HG03575 (cell line): ENCODE data around the gene RBBP8.
"Not testable (repeated sequence)": the region's sequence is repeated elsewhere in the genome, so short reads cannot be mapped to it uniquely, and the experiment has no call there.

Experiments used
- ATAC-seq: cut with Tn5 transposase; IDR thresholded peaks from one replicate; pipeline ENCODE4 v1.9.1; 2021; ENCODE audit not compliant: unreplicated experiment, insufficient number of reproducible peaks, low FRiP score; ENCODE audit errors: extremely low read depth

RBBP8 gene

GRCh38 chr18:22933206-22933965 lies at the start of gene RBBP8:
Gene RBBP8, plus strand, starts transcription at chr18:22933328. Its CDS starts 3,524 bp downstream, at chr18:22936852.
- ATAC-seq: no peak

GRCh38 chr18:22883827-22884226 lies 49.3 kb upstream of the RBBP8 start:
- ATAC-seq: no peak

GRCh38 chr18:22885694-22886093 lies 47.4 kb upstream of the RBBP8 start:
- not testable (repeated sequence) for ATAC-seq

- no peak for ATAC-seq
Measured at GRCh38 chr18:22899421-22899820, 33.7 kb upstream of the RBBP8 start.

GRCh38 chr18:22900558-22901238 lies 32.4 kb upstream of the RBBP8 start:
- ATAC-seq: no peak

GRCh38 chr18:22902093-22902492 lies 31.0 kb upstream of the RBBP8 start:
- ATAC-seq: no peak

- ATAC-seq: not testable (repeated sequence)
Measured at GRCh38 chr18:22903248-22903647, 29.9 kb upstream of the RBBP8 start.

GRCh38 chr18:22912149-22912548 lies 21.0 kb upstream of the RBBP8 start:
- no peak for ATAC-seq

GRCh38 chr18:22912835-22913234 lies 20.3 kb upstream of the RBBP8 start:
- no peak for ATAC-seq

- ATAC-seq: no peak
Measured at GRCh38 chr18:22913861-22914260, 19.3 kb upstream of the RBBP8 start.

GRCh38 chr18:22914633-22915032 lies 18.5 kb upstream of the RBBP8 start:
- ATAC-seq: no peak

GRCh38 chr18:22915337-22915736 lies 17.8 kb upstream of the RBBP8 start:
- no peak for ATAC-seq

- ATAC-seq: no peak
Measured at GRCh38 chr18:22921772-22922171, 11.4 kb upstream of the RBBP8 start.

- ATAC-seq: no peak
Measured at GRCh38 chr18:22924589-22924988, 8.5 kb upstream of the RBBP8 start.

GRCh38 chr18:22926454-22926853 lies 6.7 kb upstream of the RBBP8 start:
- no peak for ATAC-seq

- no peak for ATAC-seq
Measured at GRCh38 chr18:22928339-22928738, 4.8 kb upstream of the RBBP8 start.

GRCh38 chr18:22930089-22930713 lies 2.9 kb upstream of the RBBP8 start:
- ATAC-seq: no peak

- no peak for ATAC-seq
Measured at GRCh38 chr18:22932885-22933205, 283 bp upstream of the RBBP8 start.

GRCh38 chr18:22933966-22934423 lies 867 bp downstream of the RBBP8 start:
- ATAC-seq: no peak

- ATAC-seq: no peak
Measured at GRCh38 chr18:22934789-22935188, 1.7 kb downstream of the RBBP8 start.
